Measurements from ENCODE around the gene ZC3H8. TPM values are rescaled to one million over a fixed set of nuclear protein-coding genes. Genes with fewer than 3 reads are reported as not detected.

Gene ZC3H8
- total RNA-seq, 6 experiments from 2014 or later = 3.4 to 34.4 (median 4.5) TPM

DNA sequence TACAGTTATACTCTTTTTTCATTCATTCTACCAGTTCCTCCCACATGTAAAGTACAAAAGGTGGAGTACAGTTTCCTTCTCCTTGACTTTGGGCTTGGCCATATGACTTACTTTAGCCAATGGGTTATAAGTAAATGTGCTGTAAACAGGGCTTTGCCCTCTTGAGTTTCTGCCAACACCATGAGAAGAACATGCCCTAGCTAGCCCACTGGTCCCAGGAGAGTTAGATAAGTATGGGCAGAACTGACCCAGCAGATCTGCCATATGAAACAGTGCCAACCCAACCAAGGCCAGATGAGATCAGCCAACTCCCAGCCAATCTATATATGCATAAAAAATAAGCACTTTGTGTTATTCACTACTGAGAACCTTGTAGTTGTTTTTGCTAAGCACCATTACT, 25.5 kb downstream of the ZC3H8 start:
- Histone ChIP-seq H3K9me3 (no peaks in the 10 kb centered on the region), H3K4me1 (no peaks in the 10 kb centered on the region), H3K36me3 (no peaks in the 10 kb centered on the region), H3K27ac (no peak overlapping the region), H3K4me3 (no peak overlapping the region), H3K27me3 (no peaks in the 10 kb centered on the region)
- DNase-seq = no peak
- no peak for TF ChIP-seq CTCF (IDR thresholded peaks at IDR 0.05)
- no peak for TF ChIP-seq POLR2A (IDR thresholded peaks at IDR 0.05)
- intact Hi-C loops (cut with DNase I) = no loop called here
- ATAC-seq = peak in 1 of 4 donors; percentile 30

DNA sequence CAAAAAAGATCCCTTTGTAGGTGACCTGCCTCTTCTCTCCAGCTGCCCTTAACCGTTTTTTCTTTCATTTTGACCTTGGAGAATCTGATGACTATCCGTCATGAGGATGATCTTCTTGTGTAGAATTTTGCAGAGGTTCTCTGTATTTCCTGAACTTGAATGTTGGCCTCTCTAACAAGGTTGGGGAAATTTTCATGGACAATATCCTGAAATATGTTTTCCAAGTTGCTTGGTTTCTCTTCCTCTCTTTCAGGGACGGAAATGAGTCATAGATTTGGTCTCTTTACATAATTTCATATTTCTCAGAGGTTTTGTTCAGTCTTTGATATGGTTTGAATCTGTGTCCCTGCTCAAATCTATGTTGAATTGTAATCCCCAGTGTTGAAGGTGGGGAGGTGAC, 34.0 kb downstream of the ZC3H8 start:
- H3K36me3 ChIP-seq = no peaks in the 10 kb centered on the region
- WGBS (ENCODE audit: insufficient coverage, low coverage, low lambda C conversion rate, missing lambda C conversion rate) = 93% methylated on average over 3 of the region's 3 CpGs
- no peaks in the 10 kb centered on the region for H3K4me1 ChIP-seq
- H3K27me3 ChIP-seq = no peaks in the 10 kb centered on the region
- no peaks in the 10 kb centered on the region for H3K9me3 ChIP-seq
- no peak overlapping the region for H3K4me3 ChIP-seq
- DNase-seq = no peak
- no peak for ATAC-seq
- TF ChIP-seq POLR2A (IDR thresholded peaks at IDR 0.05) = no peak
- TF ChIP-seq CTCF (IDR thresholded peaks at IDR 0.05) = no peak
- intact Hi-C loops (cut with DNase I) = no loop called here
- H3K27ac ChIP-seq = no peak overlapping the region

- no peak overlapping the region for H3K27ac ChIP-seq
- DNase-seq (no peak), ATAC-seq (no peak)
- H3K9me3 ChIP-seq = no peaks in the 10 kb centered on the region
- TF ChIP-seq CTCF (IDR thresholded peaks at IDR 0.05) (no peak), POLR2A (IDR thresholded peaks at IDR 0.05) (no peak)
- H3K4me3 ChIP-seq = no peak overlapping the region
- H3K4me1 ChIP-seq = no peaks in the 10 kb centered on the region
- intact Hi-C loops (cut with DNase I) = no loop called here
- H3K27me3 ChIP-seq = no peaks in the 10 kb centered on the region
- 96% methylated on average over 3 of the region's 3 CpGs for WGBS (ENCODE audit: insufficient coverage, low coverage, low lambda C conversion rate, missing lambda C conversion rate)
- no peaks in the 10 kb centered on the region for H3K36me3 ChIP-seq
These were observed 34.7 kb downstream of the ZC3H8 start for GRCh38 chr2:112220186-112220585.

- ATAC-seq = no peak
These were observed 37.0 kb downstream of the ZC3H8 start for GRCh38 chr2:112217854-112218253.

More at GRCh38 chr2:112217854-112218253, 37.0 kb downstream of the ZC3H8 start:
- no peaks in the 10 kb centered on the region for H3K36me3 ChIP-seq
- intact Hi-C loops (cut with DNase I) = no loop called here
- H3K27ac ChIP-seq = no peak overlapping the region
- DNase-seq = no peak
- H3K27me3 ChIP-seq = no peaks in the 10 kb centered on the region
- H3K4me1 ChIP-seq = no peaks in the 10 kb centered on the region
- H3K4me3 ChIP-seq = no peak overlapping the region
- H3K9me3 ChIP-seq = no peaks in the 10 kb centered on the region
- no peak for TF ChIP-seq CTCF (IDR thresholded peaks at IDR 0.05)
- TF ChIP-seq POLR2A (IDR thresholded peaks at IDR 0.05) = no peak

Data from right lobe of liver (tissue), 6 donors.